ENCODE measurements around the gene CCDC121.

DNA sequence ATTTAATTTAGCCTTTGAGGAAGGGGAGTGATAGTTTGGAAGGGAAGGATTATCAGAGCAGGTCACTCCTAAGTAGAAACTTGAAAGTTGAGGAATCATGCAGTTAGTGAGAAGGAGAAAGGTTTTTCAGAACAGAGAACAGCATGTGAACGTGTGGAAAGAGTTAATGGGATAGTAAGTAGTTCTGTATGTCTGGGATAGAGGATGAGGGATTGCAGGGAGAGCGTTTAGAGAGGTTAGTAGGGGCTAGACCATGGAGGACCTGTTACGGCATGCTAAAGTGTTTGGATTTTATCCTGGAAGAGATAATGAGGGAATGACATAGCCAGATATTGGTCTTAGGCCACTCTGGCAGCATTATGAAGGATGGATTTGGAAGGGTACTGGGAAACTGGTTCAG, 44.2 kb downstream of the CCDC121 start:
- TF ChIP-seq EZH2 (IDR thresholded peaks at IDR 0.05; ENCODE audit: low read length, unreplicated experiment), result no peak
- TF ChIP-seq, protein P1, sequence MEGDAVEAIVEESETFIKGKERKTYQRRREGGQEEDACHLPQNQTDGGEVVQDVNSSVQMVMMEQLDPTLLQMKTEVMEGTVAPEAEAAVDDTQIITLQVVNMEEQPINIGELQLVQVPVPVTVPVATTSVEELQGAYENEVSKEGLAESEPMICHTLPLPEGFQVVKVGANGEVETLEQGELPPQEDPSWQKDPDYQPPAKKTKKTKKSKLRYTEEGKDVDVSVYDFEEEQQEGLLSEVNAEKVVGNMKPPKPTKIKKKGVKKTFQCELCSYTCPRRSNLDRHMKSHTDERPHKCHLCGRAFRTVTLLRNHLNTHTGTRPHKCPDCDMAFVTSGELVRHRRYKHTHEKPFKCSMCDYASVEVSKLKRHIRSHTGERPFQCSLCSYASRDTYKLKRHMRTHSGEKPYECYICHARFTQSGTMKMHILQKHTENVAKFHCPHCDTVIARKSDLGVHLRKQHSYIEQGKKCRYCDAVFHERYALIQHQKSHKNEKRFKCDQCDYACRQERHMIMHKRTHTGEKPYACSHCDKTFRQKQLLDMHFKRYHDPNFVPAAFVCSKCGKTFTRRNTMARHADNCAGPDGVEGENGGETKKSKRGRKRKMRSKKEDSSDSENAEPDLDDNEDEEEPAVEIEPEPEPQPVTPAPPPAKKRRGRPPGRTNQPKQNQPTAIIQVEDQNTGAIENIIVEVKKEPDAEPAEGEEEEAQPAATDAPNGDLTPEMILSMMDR (conservative IDR thresholded peaks at IDR 0.05; ENCODE audit: low read depth, low read length), result no peak
- TF ChIP-seq EZH2phosphoT487 (IDR thresholded peaks at IDR 0.05; ENCODE audit: borderline replicate concordance, low read length), result no peak
